HepG2 (cell line): ENCODE results near the gene NTM.

Source experiments
- BHLHE40 ChIP-seq: IDR thresholded peaks from 2 replicates; pipeline ENCODE4 v1.6.1; 2011; ENCODE audit warnings: low read length, improper control_type of control experiment
- DR1 ChIP-seq: sonication (generic); formaldehyde crosslinking; IDR thresholded peaks from 2 replicates; pipeline ENCODE4 v1.8.0; 2021; ENCODE audit warnings: mild to moderate bottlenecking, missing genetic modification reagents, inconsistent platforms
- KLF13 ChIP-seq: sonication (generic); formaldehyde crosslinking; IDR thresholded peaks from 2 replicates; pipeline ENCODE4 v1.4.0; 2020; ENCODE audit warnings: mild to moderate bottlenecking, missing genetic modification reagents
- PCBP2 ChIP-seq: fragments of 200-400 bp; formaldehyde crosslinking; optimal IDR thresholded peaks from 2 replicates; pipeline ENCODE3; 2018; ENCODE audit warnings: low read length, low read depth; ENCODE audit not compliant: poor library complexity, severe bottlenecking
- RBFOX2 ChIP-seq: fragments of 200-400 bp; formaldehyde crosslinking; IDR thresholded peaks from 2 replicates; pipeline ENCODE4 v1.6.1; 2017; ENCODE audit warnings: low read depth, mild to moderate bottlenecking, low read length
- ZEB1 ChIP-seq: IDR thresholded peaks from 2 replicates; pipeline ENCODE4 v1.6.1; 2012; ENCODE audit warnings: mild to moderate bottlenecking, low read depth, inconsistent platforms; ENCODE audit not compliant: insufficient replicate concordance
- ZNF430 ChIP-seq: sonication (generic); formaldehyde crosslinking; IDR thresholded peaks from 2 replicates; pipeline ENCODE4 v1.9.0; 2021; ENCODE audit warnings: mild to moderate bottlenecking, missing genetic modification reagents
- TF ChIP-seq, protein P1 (sequence below): sonication (generic); formaldehyde crosslinking; IDR thresholded peaks from 2 replicates; pipeline ENCODE4 v1.5.0; 2020; ENCODE audit warnings: mild to moderate bottlenecking, missing genetic modification reagents, moderate library complexity
- TF ChIP-seq, protein P2 (sequence below): sonication (generic); formaldehyde crosslinking; conservative IDR thresholded peaks from 2 replicates; pipeline ENCODE4 v1.4.0; 2020; ENCODE audit warnings: missing genetic modification reagents
- TF ChIP-seq, protein P3 (sequence below): IDR thresholded peaks from 2 replicates; pipeline ENCODE4 v1.6.1; 2012; ENCODE audit warnings: low read length, improper control_type of control experiment
- TF ChIP-seq, protein P4 (sequence below): sonication (generic); formaldehyde crosslinking; IDR thresholded peaks from 2 replicates; pipeline ENCODE4 v1.5.1; 2020; ENCODE audit warnings: missing genetic modification reagents, mild to moderate bottlenecking, borderline replicate concordance

DNA sequence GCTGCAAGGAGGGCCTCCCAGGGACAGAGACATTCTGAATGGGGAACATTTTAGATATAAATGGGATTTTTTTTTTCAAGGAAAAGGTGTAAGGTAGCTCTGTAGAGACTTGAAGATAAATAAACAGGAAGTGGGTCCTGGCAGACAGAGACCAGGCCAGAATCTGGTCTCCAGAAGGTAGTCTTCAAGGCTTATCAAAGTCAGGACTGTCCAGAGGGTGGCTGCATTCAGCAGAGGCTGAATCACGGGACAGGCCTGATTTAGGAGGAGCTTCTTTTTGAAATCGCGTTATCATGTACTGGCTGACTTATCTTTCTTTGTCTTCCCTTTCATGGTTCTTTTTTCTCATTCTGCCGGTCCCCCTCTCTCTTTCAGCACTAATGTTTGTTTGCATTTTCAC lies 542.9 kb downstream of the NTM start:
- TF ChIP-seq DR1 (no peak), PCBP2 (no peak), KLF13 (CRISPR knock-in tag) (no peak), RBFOX2 (no peak), BHLHE40 (no peak), ZEB1 (no peak), ZNF430 (CRISPR knock-in tag) (no peak)
- TF ChIP-seq, protein P1, sequence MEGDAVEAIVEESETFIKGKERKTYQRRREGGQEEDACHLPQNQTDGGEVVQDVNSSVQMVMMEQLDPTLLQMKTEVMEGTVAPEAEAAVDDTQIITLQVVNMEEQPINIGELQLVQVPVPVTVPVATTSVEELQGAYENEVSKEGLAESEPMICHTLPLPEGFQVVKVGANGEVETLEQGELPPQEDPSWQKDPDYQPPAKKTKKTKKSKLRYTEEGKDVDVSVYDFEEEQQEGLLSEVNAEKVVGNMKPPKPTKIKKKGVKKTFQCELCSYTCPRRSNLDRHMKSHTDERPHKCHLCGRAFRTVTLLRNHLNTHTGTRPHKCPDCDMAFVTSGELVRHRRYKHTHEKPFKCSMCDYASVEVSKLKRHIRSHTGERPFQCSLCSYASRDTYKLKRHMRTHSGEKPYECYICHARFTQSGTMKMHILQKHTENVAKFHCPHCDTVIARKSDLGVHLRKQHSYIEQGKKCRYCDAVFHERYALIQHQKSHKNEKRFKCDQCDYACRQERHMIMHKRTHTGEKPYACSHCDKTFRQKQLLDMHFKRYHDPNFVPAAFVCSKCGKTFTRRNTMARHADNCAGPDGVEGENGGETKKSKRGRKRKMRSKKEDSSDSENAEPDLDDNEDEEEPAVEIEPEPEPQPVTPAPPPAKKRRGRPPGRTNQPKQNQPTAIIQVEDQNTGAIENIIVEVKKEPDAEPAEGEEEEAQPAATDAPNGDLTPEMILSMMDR (CRISPR knock-in tag) = no peak
- TF ChIP-seq, protein P2, sequence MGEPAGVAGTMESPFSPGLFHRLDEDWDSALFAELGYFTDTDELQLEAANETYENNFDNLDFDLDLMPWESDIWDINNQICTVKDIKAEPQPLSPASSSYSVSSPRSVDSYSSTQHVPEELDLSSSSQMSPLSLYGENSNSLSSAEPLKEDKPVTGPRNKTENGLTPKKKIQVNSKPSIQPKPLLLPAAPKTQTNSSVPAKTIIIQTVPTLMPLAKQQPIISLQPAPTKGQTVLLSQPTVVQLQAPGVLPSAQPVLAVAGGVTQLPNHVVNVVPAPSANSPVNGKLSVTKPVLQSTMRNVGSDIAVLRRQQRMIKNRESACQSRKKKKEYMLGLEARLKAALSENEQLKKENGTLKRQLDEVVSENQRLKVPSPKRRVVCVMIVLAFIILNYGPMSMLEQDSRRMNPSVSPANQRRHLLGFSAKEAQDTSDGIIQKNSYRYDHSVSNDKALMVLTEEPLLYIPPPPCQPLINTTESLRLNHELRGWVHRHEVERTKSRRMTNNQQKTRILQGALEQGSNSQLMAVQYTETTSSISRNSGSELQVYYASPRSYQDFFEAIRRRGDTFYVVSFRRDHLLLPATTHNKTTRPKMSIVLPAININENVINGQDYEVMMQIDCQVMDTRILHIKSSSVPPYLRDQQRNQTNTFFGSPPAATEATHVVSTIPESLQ (CRISPR knock-in tag) = no peak
- TF ChIP-seq, protein P3, sequence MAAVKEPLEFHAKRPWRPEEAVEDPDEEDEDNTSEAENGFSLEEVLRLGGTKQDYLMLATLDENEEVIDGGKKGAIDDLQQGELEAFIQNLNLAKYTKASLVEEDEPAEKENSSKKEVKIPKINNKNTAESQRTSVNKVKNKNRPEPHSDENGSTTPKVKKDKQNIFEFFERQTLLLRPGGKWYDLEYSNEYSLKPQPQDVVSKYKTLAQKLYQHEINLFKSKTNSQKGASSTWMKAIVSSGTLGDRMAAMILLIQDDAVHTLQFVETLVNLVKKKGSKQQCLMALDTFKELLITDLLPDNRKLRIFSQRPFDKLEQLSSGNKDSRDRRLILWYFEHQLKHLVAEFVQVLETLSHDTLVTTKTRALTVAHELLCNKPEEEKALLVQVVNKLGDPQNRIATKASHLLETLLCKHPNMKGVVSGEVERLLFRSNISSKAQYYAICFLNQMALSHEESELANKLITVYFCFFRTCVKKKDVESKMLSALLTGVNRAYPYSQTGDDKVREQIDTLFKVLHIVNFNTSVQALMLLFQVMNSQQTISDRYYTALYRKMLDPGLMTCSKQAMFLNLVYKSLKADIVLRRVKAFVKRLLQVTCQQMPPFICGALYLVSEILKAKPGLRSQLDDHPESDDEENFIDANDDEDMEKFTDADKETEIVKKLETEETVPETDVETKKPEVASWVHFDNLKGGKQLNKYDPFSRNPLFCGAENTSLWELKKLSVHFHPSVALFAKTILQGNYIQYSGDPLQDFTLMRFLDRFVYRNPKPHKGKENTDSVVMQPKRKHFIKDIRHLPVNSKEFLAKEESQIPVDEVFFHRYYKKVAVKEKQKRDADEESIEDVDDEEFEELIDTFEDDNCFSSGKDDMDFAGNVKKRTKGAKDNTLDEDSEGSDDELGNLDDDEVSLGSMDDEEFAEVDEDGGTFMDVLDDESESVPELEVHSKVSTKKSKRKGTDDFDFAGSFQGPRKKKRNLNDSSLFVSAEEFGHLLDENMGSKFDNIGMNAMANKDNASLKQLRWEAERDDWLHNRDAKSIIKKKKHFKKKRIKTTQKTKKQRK = no peak
- TF ChIP-seq, protein P4, sequence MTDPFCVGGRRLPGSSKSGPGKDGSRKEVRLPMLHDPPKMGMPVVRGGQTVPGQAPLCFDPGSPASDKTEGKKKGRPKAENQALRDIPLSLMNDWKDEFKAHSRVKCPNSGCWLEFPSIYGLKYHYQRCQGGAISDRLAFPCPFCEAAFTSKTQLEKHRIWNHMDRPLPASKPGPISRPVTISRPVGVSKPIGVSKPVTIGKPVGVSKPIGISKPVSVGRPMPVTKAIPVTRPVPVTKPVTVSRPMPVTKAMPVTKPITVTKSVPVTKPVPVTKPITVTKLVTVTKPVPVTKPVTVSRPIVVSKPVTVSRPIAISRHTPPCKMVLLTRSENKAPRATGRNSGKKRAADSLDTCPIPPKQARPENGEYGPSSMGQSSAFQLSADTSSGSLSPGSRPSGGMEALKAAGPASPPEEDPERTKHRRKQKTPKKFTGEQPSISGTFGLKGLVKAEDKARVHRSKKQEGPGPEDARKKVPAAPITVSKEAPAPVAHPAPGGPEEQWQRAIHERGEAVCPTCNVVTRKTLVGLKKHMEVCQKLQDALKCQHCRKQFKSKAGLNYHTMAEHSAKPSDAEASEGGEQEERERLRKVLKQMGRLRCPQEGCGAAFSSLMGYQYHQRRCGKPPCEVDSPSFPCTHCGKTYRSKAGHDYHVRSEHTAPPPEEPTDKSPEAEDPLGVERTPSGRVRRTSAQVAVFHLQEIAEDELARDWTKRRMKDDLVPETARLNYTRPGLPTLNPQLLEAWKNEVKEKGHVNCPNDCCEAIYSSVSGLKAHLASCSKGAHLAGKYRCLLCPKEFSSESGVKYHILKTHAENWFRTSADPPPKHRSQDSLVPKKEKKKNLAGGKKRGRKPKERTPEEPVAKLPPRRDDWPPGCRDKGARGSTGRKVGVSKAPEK (CRISPR knock-in tag) = no peak
